NCI-H1436 treated with DMSO at 0.1 percent for 48 hours (cell line): ENCODE data around the gene DLG2.

Experiments
- DNase-seq: peaks from one replicate; lab custom pipeline; 2025; lab: John Stamatoyannopoulos, UW

Gene DLG2

DNA sequence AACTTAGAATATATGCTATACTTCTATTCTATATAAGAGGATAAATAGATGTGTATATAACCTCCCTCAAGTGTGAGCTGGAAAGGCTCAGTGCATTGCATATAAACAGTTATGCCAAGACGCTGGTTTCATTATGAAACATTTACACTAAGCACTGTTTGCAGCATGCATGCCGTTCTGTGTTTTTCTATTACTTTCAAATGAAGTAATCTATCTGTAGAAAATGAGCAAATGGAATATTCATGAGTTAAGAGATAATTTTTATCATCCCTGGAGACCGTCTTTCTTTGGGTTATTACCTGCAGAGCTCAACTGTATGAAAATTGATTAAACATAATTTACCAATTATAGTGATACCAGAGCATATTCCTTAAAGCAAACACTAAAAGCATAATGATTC is 1415.2 kb downstream of the DLG2 start:
- peak; percentile 18 for DNase-seq

- DNase-seq: no peak
These were observed 1432.4 kb downstream of the DLG2 start for GRCh38 chr11:84194696-84195095.

DNA sequence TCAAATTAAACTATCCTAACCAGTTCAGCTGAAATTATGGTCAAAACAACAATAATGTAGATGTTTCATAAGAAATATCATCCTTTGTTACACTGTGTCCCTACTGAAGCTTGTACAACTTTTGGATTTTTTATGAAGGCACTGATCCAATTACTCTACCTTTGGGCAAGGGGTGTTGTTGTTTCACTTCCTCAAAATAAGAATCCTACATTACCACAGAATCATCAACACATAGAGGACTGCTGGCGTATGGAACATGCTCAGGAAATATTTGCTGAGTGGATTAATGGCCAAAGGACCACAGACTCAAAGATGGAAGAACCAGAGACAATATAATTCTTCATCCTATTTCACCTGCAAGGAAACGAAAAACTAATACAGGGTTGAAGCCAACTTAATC is 1433.4 kb downstream of the DLG2 start:
- DNase-seq: no peak

DNA sequence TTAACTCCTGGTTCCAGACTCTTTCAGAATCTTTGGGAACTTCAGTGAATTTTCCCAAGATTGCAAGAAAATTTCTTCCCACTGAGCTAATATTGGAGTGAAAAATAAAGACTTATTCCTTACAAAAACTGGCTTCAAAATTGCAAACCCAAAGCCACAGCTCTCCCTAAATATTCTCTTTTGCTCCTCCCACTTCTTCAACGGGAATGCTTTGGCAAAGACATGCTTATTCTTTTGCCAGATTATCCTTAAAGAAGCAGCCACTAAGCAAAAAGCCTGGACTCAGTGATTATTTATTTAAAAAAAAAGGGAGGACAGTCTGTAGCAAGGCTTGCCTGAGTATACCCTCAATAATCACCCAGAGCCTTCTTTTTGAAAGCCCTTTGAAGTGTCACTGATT is 1438.6 kb downstream of the DLG2 start:
- DNase-seq: no peak

DNA sequence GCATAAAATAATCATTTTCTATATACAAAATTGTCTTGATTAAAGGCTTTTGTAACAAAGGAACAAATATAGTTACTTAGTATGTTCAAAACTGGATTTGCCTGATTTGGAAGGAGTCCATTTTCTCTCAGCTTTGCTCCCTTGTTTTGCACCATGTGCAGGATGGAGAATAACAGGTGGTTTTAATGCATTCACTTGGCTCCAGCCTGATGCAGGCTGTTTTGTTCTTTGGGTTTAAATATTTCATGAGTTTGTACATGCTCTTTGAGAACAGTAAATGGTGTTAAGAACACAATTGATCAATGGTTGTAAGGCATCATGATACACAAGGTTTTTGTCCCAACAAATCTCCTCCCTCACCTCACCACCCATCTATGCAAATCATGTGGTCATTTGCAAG is 1454.1 kb downstream of the DLG2 start:
- DNase-seq: no peak

- no peak for DNase-seq
These were observed 1462.0 kb downstream of the DLG2 start for GRCh38 chr11:84165139-84165538.

- no peak for DNase-seq
These were observed 1462.4 kb downstream of the DLG2 start for GRCh38 chr11:84164728-84165127.

DNA sequence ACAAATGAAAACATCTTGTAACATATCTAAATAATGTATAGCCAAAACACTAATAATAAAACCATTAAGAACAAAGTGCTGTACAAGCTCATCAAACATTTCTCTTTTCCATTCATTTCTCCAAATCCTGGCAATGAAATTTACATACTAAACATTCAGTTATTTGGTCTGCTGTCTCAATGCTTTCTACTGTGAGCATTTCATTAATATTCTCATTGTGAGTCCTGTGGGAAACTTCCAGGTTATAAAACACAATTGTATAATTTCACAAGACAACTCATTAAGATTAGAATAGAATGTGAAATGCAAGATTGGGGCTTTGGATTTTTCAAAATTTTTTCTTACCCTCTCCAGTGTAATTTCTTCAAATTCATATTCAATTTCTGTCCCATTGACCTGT is 1464.0 kb downstream of the DLG2 start:
- no peak for DNase-seq

GRCh38 chr11:84157639-84158038 is 1469.5 kb downstream of the DLG2 start:
- DNase-seq: no peak

DNA sequence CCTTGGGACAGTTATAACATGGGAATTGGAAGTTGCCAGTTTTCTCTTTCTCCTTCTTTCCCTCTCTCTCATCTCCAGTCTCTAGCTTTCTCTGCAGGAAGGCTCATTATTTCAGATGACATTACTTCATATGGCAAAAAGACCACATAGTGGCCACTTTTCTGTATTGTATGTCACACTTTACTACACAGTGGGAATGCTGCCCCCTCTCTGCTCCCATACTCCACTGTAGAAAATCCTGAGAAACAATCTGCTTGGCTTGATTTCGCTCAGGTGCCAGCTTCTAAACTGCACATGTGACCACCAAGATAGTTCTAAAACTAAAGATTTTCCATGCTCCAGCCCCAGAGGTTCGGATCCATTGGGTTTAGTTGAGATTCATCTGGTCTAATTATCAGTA is 1480.3 kb downstream of the DLG2 start:
- DNase-seq: no peak

DNA sequence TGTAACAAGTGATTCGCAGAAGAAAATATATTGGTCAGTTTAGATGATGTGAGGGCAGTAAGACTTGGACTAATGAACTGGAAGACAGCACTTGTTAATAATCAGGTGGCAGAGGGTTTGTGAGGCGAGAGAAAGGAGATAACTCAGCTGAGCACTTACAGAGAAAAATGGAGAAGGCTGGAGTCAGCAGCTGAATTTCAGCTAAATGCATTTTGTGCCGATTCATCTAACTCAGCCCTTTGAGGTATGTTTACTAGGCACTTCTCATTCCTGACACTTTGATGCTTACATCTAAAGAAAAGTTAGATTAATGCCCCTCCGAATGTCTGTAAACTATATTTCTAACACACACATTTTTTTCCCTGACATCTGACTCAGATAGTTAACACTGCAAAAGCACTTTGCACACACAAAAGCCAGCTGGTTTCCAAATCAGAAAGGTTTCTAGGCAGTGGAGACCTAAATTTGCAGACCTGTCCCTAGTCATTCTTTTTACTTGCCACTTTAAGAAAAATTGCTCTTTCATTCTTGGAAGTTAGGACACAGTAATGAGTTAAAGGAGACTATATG is 1481.4 kb downstream of the DLG2 start:
- no peak for DNase-seq

- no peak for DNase-seq
These were observed 1482.6 kb downstream of the DLG2 start for GRCh38 chr11:84144531-84144930.

GRCh38 chr11:84142411-84142810 is 1484.7 kb downstream of the DLG2 start:
- no peak for DNase-seq

GRCh38 chr11:84140386-84141169 is 1486.6 kb downstream of the DLG2 start:
- no peak for DNase-seq

DNA sequence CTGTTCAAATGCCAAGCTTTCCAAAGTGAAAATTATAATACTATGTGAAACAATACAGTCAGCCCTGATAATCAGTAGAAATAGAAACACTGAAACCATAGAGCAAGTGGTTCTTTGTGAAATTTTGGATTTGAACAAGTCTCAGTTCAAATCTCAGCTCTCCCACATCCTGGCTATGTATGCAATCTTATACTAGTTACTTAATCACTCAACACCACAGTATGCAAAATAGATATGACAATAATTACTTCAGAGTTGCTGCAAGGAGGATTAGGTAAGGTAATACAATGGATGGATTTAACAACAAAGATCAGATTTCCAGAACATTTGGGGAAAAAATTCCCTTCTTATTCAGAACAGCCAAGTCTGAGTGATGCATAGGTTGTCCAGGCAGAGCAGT is 1489.2 kb downstream of the DLG2 start:
- no peak for DNase-seq

DNA sequence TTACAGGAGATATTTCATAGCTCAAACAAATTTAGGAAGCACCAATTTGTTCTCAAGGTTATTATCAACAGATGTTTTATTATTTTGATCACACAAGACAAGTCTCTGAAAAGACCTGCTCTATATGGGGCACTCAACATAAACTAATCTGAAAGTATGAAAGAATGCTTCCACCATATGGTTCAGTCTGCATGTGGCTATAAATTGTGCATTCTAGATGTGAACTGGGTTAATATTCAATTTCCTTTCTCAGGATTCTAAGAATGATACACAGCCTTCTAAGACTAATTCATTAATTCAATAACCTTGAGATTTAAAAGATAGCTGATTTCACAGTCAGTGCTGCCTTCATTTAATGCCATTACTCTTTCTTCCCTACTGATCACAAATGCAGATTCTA is 1489.6 kb downstream of the DLG2 start:
- no peak for DNase-seq

GRCh38 chr11:84136926-84137325 is 1490.2 kb downstream of the DLG2 start:
- DNase-seq: no peak

- DNase-seq: no peak
These were observed 1496.3 kb downstream of the DLG2 start for GRCh38 chr11:84130646-84131427.

- no peak for DNase-seq
These were observed 1497.1 kb downstream of the DLG2 start for GRCh38 chr11:84129961-84130576.

- no peak for DNase-seq
These were observed 1498.3 kb downstream of the DLG2 start for GRCh38 chr11:84128840-84129239.

DNA sequence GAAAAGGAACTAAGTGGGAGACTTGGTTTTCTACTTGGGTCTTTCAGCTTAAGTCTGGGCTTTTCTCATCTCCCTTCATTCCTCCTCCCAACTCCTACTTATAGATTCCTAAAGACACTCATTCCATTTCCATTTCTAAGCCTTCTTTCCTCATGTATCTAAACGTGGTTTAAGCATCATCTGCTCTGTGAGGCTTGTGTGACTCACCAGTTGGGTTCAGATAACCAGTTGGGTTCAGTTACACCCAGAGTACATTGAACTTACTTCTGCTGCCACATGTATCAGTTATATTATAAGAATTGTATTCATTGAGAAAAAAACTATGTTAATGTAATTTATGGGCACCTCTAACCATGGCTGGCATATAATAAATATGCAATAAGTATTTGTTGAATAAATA is 1509.8 kb downstream of the DLG2 start:
- DNase-seq: no peak

GRCh38 chr11:84106541-84106940 is 1520.6 kb downstream of the DLG2 start:
- DNase-seq: peak; percentile 14

GRCh38 chr11:84105148-84105547 is 1522.0 kb downstream of the DLG2 start:
- no peak for DNase-seq
